ENCODE measurements around the gene SHH. TPM values are rescaled to one million over a fixed set of nuclear protein-coding genes. Genes with fewer than 3 reads are reported as not detected.

Gene SHH
- total RNA-seq, 5 donors from 2014 or later (not counting 1 experiment from before 2014, with no cell fraction given) = 0.06 TPM; not detected in 4

- 18% methylated on average over 16 of the region's 19 CpGs for WGBS (ENCODE audit: insufficient coverage)
- H3K4me1 ChIP-seq (ENCODE audit: control insufficient read depth in 1 of 2, extremely low read depth in 1 of 2, insufficient read depth in 2 of 2, low read length in 2 of 2) = peaks cover 0 to 14% of the 10 kb centered on the region in 2 experiments
- no peak overlapping the region for H3K27ac ChIP-seq (ENCODE audit: low read length)
- H3K36me3 ChIP-seq (ENCODE audit: control insufficient read depth in 2 of 2, extremely low read depth in 1 of 2, insufficient read depth in 1 of 2, low read length in 1 of 2) = no peaks in the 10 kb centered on the region
- H3K4me1 Mint-ChIP-seq = peaks cover 17 to 30% (median 23%) of the 10 kb centered on the region in 3 donors
- ATAC-seq (replicated peaks in 1 of 4) (no peak), DNase-seq (no peak)
- H3K9me3 Mint-ChIP-seq = no peaks in the 10 kb centered on the region
- H3K27me3 ChIP-seq (replicated peaks in 1 of 2; ENCODE audit: control insufficient read depth in 2 of 2, extremely low read depth in 1 of 2, insufficient read depth in 2 of 2, low read length in 1 of 2) = peaks cover 14 to 84% of the 10 kb centered on the region in 2 experiments
- H3K27ac Mint-ChIP-seq = no peak overlapping the region
- ChIA-PET CTCF (interaction anchor here in 1 of 2 donors (1.0 kb wide), 1 partner anchor 1002 kb away, joined by 4 read pairs; no protein-coding TSS in a partner anchor), POLR2A (no interaction called here)
- no peaks in the 10 kb centered on the region for H3K36me3 Mint-ChIP-seq
- no peak overlapping the region for H3K4me3 Mint-ChIP-seq
- H3K9me3 ChIP-seq = no peaks in the 10 kb centered on the region
- peaks cover 35 to 56% of the 10 kb centered on the region in 2 donors for H3K27me3 Mint-ChIP-seq
- no peak overlapping the region for H3K4me3 ChIP-seq (ENCODE audit: control insufficient read depth in 1 of 2, extremely low read depth in 1 of 2, low read length in 1 of 2)
Measured at GRCh38 chr7:155813546-155814315, 1.5 kb upstream of the SHH start.

- ATAC-seq (replicated peaks in 1 of 4) = no peak
- Mint-ChIP-seq H3K9me3 (no peaks in the 10 kb centered on the region), H3K27ac (no peak overlapping the region), H3K27me3 (peaks cover 36 to 58% of the 10 kb centered on the region in 2 donors), H3K4me1 (peaks cover 17 to 30% (median 23%) of the 10 kb centered on the region in 3 donors), H3K4me3 (no peak overlapping the region), H3K36me3 (no peaks in the 10 kb centered on the region)
- WGBS (ENCODE audit: insufficient coverage) = 14% methylated on average over 7 of the region's 8 CpGs
- H3K36me3 ChIP-seq (ENCODE audit: control insufficient read depth in 2 of 2, extremely low read depth in 1 of 2, insufficient read depth in 1 of 2, low read length in 1 of 2) = no peaks in the 10 kb centered on the region
- H3K27me3 ChIP-seq (replicated peaks in 1 of 2; ENCODE audit: control insufficient read depth in 2 of 2, extremely low read depth in 1 of 2, insufficient read depth in 2 of 2, low read length in 1 of 2) = peaks cover 14 to 83% of the 10 kb centered on the region in 2 experiments
- H3K4me3 ChIP-seq (ENCODE audit: control insufficient read depth in 1 of 2, extremely low read depth in 1 of 2, low read length in 1 of 2) = no peak overlapping the region
- POLR2A ChIA-PET = no interaction called here
- peaks cover 0 to 16% of the 10 kb centered on the region in 2 experiments for H3K4me1 ChIP-seq (ENCODE audit: control insufficient read depth in 1 of 2, extremely low read depth in 1 of 2, insufficient read depth in 2 of 2, low read length in 2 of 2)
- CTCF ChIA-PET = interaction anchor here in 1 of 2 donors (1.0 kb wide), 1 partner anchor 1003 kb away, joined by 4 read pairs; no protein-coding TSS in a partner anchor
- no peaks in the 10 kb centered on the region for H3K9me3 ChIP-seq
- H3K27ac ChIP-seq (ENCODE audit: low read length) = no peak overlapping the region
- DNase-seq = no peak
Measured at GRCh38 chr7:155813125-155813524, 862 bp upstream of the SHH start.

- Mint-ChIP-seq H3K27me3 (peaks cover 47 to 70% of the 10 kb centered on the region in 2 donors), H3K9me3 (no peaks in the 10 kb centered on the region), H3K27ac (no peak overlapping the region), H3K36me3 (no peaks in the 10 kb centered on the region), H3K4me3 (peak overlapping the region in 1 of 3 donors; percentile 62), H3K4me1 (peaks cover 21 to 40% (median 35%) of the 10 kb centered on the region in 3 donors)
- H3K27ac ChIP-seq (ENCODE audit: low read length) = no peak overlapping the region
- DNase-seq = no peak
- H3K27me3 ChIP-seq (replicated peaks in 1 of 2; ENCODE audit: control insufficient read depth in 2 of 2, extremely low read depth in 1 of 2, insufficient read depth in 2 of 2, low read length in 1 of 2) = peaks cover 21 to 90% of the 10 kb centered on the region in 2 experiments
- ChIA-PET POLR2A (no interaction called here), CTCF (no interaction called here)
- no peaks in the 10 kb centered on the region for H3K36me3 ChIP-seq (ENCODE audit: control insufficient read depth in 2 of 2, extremely low read depth in 1 of 2, insufficient read depth in 1 of 2, low read length in 1 of 2)
- no peak for ATAC-seq (replicated peaks in 1 of 4)
- peak overlapping the region in 1 of 2 donors; percentile 10 for H3K4me3 ChIP-seq (ENCODE audit: control insufficient read depth in 1 of 2, extremely low read depth in 1 of 2, low read length in 1 of 2)
- no peaks in the 10 kb centered on the region for H3K9me3 ChIP-seq
- no CpG with 5 or more reads among the region's 13 CpGs for WGBS (ENCODE audit: insufficient coverage)
- H3K4me1 ChIP-seq (ENCODE audit: control insufficient read depth in 1 of 2, extremely low read depth in 1 of 2, insufficient read depth in 2 of 2, low read length in 2 of 2) = peaks cover 5 to 20% of the 10 kb centered on the region in 2 experiments
Measured at GRCh38 chr7:155811560-155811894, 736 bp downstream of the SHH start.

- Histone ChIP-seq H3K27me3 (replicated peaks in 1 of 2; ENCODE audit: control insufficient read depth in 2 of 2, extremely low read depth in 1 of 2, insufficient read depth in 2 of 2, low read length in 1 of 2) (peaks cover 21 to 90% of the 10 kb centered on the region in 2 experiments), H3K9me3 (no peaks in the 10 kb centered on the region), H3K4me3 (ENCODE audit: control insufficient read depth in 1 of 2, extremely low read depth in 1 of 2, low read length in 1 of 2) (no peak overlapping the region), H3K36me3 (ENCODE audit: control insufficient read depth in 2 of 2, extremely low read depth in 1 of 2, insufficient read depth in 1 of 2, low read length in 1 of 2) (no peaks in the 10 kb centered on the region), H3K4me1 (ENCODE audit: control insufficient read depth in 1 of 2, extremely low read depth in 1 of 2, insufficient read depth in 2 of 2, low read length in 2 of 2) (peaks cover 5 to 24% of the 10 kb centered on the region in 2 experiments), H3K27ac (ENCODE audit: low read length) (no peak overlapping the region)
- Mint-ChIP-seq H3K27ac (no peak overlapping the region), H3K36me3 (no peaks in the 10 kb centered on the region), H3K27me3 (peaks cover 47 to 73% of the 10 kb centered on the region in 2 donors), H3K4me1 (peaks cover 21 to 43% (median 37%) of the 10 kb centered on the region in 3 donors), H3K4me3 (peak overlapping the region in 1 of 3 donors; percentile 7), H3K9me3 (no peaks in the 10 kb centered on the region)
- WGBS (ENCODE audit: insufficient coverage) = 20% methylated on average over 6 of the region's 21 CpGs
- ChIA-PET POLR2A (no interaction called here), CTCF (no interaction called here)
- DNase-seq = no peak
- no peak for ATAC-seq (replicated peaks in 1 of 4)
Measured at GRCh38 chr7:155810770-155811559, 1.3 kb downstream of the SHH start.

- no peak overlapping the region for H3K27ac ChIP-seq (ENCODE audit: low read length)
- peaks cover 23 to 90% of the 10 kb centered on the region in 2 experiments for H3K27me3 ChIP-seq (replicated peaks in 1 of 2; ENCODE audit: control insufficient read depth in 2 of 2, extremely low read depth in 1 of 2, insufficient read depth in 2 of 2, low read length in 1 of 2)
- ATAC-seq (replicated peaks in 1 of 4) (no peak), DNase-seq (no peak)
- Mint-ChIP-seq H3K27me3 (peaks cover 42 to 69% of the 10 kb centered on the region in 2 donors), H3K4me1 (peaks cover 14 to 41% (median 35%) of the 10 kb centered on the region in 3 donors), H3K4me3 (peak overlapping the region in 1 of 3 donors; percentile 7), H3K36me3 (no peaks in the 10 kb centered on the region), H3K9me3 (no peaks in the 10 kb centered on the region), H3K27ac (no peak overlapping the region)
- H3K4me1 ChIP-seq (ENCODE audit: control insufficient read depth in 1 of 2, extremely low read depth in 1 of 2, insufficient read depth in 2 of 2, low read length in 2 of 2) = peaks cover 5 to 26% of the 10 kb centered on the region in 2 experiments
- ChIA-PET POLR2A (no interaction called here), CTCF (interaction anchor here in 1 of 2 donors (1.0 kb wide), 1 partner anchor 663 kb away, joined by 3 read pairs; no protein-coding TSS in a partner anchor)
- H3K36me3 ChIP-seq (ENCODE audit: control insufficient read depth in 2 of 2, extremely low read depth in 1 of 2, insufficient read depth in 1 of 2, low read length in 1 of 2) = no peaks in the 10 kb centered on the region
- WGBS (ENCODE audit: insufficient coverage) = 7% methylated on average over 62 of the region's 69 CpGs
- no peak overlapping the region for H3K4me3 ChIP-seq (ENCODE audit: control insufficient read depth in 1 of 2, extremely low read depth in 1 of 2, low read length in 1 of 2)
- H3K9me3 ChIP-seq = no peaks in the 10 kb centered on the region
Measured at GRCh38 chr7:155809947-155810769, 2.1 kb downstream of the SHH start.

Measured in T-cell (primary cell).